GM03348 (cell line): Measurements from ENCODE around the gene PIGM.
"Not testable (repeated sequence)": the region's sequence is repeated elsewhere in the genome, so short reads cannot be mapped to it uniquely, and the experiment has no call there.

ENCODE experiments used
- DNase-seq: peaks from one replicate; pipeline ENCODE4 v3.0.0; 2012; ENCODE audit warnings: low spot score

PIGM gene

DNA sequence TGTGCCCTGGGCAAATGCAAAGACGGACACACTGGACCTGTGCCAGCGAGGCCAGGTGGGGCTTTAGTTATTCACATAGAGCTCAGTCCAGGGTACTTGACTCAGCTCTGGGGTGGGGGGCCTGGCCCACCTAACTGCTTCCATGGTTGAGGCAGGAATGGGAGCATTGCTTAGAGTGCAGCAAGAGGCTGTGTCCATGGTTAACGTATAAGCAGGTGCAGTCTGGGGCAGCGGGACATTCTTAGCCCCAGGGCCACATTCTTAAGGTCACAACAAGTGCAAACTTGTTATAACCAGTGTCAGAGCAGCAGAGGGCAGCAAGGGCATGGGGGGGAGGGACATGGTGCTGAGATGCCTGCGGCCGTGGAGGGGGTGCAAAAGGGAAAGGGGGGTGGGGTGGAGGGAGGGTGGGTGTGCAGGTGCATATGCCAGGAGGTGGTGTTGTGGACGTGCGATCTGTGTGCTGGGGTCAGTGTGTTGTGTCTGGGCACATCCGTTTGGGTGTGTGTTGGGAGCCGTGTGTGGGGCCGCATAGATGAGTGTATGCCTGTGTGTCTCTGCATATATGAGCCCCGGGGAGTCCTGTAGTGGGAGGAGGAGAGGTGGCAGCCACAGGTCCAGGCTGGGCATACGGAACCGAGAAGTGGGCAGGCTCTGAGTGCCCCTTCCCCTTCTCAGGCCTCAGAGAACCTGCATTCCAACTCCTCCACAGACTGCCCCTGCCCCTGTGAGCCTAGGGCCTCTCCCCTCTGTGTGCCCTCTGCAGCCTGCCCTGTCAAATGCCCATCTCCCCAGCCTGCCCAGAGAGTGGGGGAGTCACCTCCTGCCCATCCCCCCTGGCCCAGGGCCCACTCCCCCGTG, 29.8 kb upstream of the PIGM start:
- DNase-seq = no peak

DNA sequence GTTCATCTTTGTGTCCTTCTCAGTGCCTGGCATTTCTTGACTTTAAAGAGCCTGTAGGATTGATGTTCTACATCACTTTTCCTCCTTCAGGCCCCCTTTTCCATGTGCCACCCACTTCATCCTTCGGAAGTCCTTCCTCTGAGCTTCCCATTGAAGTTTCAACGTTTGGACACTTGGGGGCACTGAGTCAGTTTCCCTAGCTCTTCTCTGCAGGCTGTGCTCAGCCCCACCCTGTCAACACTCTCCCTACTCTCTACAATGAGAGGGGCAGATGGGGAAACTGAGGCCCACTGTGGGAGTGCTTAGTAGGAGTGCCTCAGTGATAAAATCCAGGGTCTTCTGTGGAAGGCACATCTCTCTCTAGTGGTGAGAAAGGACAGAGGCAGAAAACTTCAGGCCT, 26.3 kb upstream of the PIGM start:
- peak; percentile 43 for DNase-seq

DNA sequence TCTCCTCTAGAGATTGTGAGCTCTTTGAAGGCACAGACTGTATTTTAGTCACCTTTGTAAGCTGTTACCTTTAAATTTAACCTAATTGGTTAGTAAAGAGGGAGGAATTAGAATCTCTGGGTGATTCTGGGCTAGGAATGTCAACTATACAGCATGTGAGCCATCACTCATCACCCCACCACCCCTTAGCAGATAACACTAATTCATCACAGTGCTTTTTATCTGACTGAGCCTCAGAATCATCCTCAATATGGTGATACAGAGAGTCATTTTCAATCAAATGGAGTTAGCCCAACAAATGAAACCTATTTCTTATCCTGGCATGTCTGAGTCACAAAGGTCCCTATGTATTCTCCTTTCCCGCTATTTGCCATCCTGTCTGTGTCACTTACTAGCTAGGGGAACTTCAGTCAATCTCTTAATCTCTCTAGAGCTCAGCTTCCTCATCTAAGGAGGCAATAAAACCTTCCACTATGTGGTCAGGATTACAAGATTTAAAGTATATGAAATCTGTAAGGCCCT, 24.9 kb upstream of the PIGM start:
- DNase-seq = no peak

DNA sequence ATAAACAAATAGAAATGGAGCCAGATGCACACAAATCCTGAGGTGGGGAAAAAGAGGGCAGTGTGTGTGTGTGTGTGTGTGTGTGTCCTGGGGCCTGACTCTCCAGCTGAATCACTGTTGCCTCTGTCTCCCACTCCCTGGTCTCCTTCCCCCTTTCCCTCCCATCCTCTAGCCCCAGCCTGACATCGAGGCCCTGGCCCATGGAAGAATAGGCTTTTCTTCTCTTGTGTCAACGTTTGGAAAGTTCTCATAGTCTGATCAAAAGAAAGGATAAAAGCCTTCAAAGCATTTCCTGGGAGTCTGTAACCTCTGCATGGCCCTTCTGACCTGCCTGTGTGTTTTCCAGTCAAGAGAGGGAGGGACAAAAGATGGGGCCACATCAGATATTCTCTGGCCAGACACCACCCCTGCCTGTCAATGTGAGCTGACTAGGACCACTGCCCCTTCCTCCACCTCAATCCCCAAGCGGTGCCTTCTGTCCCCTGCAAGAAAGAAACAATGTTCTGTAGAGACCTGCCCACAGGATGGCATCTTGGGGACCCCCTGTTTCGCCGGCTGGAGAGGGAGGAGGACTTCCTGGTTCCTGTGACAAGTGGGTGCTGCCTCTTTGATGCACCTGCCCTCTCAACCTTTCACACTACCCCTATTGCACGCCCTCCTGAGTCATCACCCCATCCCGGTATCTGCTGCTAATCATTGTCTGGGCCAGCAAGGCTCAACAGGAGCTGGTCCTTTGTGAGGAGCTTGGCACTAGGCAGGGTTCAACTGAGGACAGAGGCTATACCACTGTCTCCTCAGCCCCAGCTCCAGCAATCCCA, 22.0 kb upstream of the PIGM start:
- no peak for DNase-seq

DNA sequence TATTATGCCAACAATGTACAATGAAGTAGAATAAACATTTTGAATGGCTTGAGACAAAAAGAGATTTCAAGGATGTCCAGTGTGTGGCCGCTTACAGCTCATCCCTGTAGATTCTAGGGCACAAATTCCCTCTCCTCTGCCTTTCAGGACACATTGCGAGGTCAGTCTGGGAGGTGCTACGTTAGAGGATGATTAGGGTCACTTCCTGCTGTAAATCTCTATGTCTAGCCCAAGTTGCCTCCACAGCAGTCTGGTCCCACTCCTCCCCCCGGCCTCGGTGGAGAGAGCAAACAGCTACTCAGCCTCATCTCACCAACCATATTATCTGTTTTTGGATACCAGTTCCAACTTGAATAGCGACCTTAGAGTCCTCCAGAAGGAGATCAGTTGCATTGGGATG, 21.1 kb upstream of the PIGM start:
- DNase-seq = no peak

DNA sequence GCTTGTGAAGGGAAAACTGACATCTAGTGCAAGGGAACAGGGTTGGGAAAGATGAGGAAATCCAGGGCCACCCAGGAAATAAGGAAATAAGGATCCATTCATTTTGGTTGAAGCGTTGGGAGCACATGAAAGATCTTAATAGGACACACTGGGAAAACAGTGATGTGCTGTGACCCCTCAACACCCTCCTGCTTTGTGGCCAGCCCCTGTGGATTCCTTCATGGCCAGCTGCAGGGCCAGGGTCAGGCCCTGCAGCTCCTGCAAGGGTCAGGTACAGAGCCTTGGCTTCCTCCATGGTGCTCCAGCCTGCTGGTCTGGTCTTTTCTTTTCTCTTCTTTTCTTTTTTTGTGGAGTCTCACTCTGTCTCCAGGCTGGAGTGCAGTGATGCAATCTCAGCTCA, 18.8 kb upstream of the PIGM start:
- no peak for DNase-seq

DNA sequence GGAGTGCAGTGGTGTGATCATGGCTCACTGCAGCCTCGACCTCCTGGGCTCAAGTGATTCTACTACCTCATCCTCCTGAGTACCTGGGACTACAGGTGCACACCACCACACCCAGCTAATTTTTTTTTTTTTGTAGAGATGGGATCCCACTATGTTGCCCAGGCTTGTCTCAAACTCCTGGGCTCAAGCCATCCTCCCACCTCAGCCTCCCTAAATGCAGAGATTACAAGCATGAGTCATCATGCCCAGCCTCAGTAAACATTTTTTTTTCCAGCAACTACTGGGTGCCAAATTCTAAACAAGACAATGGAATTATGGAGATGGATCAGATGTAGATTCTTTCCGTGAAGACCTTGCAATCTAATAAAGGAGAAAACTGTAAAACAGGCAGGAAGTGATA, 18.4 kb upstream of the PIGM start:
- not testable (repeated sequence) for DNase-seq

DNA sequence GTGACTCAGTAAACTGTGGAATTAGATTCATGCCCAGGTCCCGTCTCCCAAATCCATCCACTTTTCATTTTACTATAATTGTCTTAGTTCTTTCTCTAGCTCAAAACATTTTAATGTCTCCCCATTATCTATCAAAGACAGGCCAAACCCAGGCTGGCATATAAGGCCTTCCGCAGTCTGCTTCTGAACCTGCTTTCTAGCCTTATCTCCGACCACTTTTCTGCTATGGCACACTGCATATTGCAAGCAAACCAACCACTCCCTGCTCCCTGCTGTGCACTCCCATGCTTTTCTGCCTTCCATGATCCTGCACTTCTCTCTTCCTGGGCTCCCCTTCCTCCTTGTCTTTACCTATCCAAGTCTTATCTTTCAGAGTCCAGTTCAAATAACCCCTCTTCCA, 17.3 kb upstream of the PIGM start:
- no peak for DNase-seq

DNA sequence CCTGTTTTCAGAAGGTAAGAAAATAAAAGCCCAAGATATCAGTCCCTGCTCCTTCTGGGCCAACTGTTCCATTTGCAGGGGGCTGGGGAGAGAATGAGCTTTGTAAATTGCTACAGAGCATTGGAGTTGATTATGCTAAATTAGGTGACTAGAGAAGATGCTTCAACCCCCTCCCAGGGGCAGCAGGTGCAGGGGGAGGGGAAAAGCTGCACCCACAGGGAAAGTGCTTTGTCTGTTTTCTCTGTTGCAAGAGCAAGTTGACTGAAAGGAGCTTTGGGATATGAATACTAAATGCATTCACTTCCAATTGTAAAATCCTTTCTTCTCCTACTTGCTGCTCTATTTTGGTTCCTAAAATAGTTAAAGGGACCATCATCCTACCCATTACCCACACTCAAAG, 16.5 kb upstream of the PIGM start:
- DNase-seq = no peak

DNA sequence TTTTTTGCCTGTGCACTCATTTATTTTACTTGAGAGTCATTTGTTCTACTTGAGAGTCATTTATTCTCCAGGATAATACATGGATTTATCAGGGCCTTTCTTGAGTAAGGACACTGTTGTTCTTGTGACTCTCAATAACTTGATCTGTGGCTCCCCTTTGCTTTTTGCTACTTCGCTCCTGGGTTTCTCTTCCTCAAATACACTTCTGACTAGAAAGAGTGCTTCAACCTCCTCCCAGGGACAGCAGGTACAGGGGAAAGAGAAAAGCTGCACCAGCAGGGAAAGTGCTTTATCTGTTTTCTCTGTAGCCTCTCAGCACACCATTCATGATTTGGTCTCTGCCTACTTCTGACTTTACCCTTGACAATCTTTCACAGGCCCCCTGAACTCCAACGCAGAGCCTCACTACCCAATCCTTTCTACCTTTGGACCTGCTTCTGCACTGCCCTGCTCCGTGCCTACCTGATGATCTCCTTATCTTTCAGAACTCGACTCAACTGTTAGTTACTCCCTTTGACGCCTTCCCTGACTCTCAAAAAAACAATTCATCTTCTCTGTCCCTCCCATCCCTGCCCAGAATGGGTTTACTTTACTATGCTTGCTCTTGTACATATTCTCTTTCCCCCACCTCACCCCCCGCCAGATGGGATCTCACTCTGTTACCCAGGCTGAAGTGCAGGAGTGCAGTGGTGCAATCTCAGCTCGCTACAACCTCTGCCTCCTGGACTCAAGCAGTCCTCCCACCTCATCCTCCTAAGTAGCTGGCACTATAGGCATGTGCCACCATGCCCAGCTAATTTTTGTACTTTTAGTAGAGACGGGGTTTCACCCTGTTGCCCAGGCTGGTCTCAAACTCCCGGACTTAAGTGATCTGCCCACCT, 15.6 kb upstream of the PIGM start:
- DNase-seq = no peak

DNA sequence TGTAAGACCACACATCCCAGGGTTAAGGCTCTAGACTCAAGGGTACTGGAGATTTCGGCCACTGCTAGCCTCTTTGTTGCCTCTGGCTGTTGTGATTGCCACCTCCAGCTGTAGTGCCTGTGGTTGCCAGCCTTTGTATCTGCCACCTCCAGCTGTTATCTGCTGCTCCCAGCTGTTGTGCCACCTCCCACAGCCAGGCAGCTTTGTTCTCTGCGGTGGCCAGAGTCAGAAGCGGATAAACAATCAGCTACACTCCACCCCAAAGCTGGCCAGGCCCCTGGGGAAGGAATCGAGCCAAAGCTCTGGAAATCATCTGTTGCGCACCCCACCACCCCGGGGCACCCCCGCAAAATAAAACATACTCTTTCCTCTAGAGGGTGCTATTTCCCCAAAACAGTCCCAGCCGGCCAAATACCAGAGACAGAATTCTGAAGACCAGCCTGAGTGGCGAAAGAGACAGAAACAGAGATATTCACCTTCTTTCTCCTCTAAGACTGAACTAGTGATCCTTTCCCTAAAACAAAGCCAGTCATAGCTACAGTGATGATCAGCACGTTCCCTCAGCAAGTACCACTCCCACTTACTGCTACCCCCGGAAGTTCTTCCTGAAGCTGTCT, 14.8 kb upstream of the PIGM start:
- peak; percentile 85 for DNase-seq

DNA sequence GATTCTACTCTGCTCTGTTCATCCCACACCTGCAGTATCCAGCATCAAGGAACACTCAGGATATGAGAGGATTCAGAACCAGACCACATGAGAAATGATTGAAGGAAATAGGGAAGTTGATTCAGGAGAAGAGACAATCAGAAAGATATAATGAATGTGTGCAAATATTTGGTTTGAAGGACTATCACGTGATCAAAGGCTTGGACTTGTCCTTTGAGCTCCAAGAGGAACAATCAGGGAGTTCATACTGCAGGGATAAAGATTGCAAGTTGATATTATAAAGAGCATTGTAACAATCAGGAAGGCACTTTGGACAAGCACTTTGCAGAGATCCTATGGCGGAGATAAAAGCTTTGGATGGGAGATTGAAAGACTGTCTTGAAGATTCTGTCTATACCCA, 13.9 kb upstream of the PIGM start:
- no peak for DNase-seq

DNA sequence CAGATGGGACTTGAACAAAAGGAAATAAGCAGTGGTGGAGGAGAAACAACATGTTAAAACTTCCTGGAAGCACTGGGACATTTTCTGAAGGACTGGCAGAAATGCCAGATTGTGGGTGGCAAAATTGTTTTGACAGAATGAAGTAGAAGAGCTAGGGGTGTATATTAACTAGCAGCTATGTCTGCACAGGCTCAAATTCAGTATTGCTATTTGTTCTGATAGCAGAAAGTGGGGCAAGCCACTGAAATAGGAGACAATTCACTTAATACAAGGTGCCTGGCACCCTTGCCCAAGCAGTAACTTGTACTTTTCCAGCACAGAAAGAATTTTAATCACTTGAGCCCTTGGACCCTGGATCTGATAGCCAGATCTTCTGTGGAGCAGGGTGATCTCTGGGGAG, 11.8 kb upstream of the PIGM start:
- DNase-seq = no peak

DNA sequence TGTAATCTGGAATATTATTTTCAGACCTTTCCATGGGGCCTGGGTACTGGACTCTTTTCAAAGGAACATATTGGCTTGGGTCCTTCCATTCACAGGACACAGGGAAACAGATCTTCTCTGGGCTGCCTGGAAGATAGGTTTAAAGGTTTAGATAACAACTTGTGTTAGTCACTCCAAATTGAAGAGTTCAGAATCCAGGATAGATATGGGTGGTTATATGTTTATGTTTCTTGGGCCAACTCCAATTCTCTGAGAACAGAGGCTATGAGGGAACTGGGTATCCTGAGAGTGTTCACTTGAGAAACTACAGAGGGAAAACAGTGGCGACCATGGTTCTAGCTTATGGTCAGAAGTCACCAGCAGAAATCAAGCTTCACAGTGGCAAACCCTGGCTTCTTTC, 8.7 kb upstream of the PIGM start:
- DNase-seq = no peak

DNA sequence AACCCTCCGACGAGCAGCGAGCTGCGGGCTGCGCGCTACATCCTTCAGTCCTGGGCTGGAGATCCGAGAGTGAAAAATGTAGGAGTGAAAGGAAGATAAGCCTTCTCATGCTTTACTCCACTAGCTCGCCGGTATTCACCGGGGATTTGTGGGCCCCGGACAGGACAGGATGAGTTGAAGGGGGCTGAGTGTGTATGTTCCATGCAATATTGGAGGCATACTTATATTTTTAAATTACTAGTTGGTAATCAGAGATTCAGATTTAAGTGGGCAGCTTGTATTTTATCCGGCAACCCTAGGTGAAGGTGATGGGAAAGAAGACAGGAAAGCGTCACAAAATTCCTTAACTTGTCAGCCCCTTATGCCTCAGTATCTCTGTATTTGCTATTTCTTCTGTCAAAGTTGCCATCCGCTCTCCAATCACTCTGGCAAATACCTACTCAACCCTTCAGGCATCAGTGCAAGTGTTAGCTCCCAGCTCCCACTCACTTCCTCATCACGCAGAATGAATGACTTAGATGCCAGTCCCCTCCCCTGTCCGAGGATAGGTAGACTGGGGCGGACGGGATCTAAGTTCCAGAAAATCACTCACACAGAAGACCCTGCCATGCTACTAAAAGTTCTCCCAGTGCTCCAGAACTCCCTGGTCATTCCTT, 503 bp upstream of the PIGM start:
- DNase-seq = peak; percentile 14

DNA sequence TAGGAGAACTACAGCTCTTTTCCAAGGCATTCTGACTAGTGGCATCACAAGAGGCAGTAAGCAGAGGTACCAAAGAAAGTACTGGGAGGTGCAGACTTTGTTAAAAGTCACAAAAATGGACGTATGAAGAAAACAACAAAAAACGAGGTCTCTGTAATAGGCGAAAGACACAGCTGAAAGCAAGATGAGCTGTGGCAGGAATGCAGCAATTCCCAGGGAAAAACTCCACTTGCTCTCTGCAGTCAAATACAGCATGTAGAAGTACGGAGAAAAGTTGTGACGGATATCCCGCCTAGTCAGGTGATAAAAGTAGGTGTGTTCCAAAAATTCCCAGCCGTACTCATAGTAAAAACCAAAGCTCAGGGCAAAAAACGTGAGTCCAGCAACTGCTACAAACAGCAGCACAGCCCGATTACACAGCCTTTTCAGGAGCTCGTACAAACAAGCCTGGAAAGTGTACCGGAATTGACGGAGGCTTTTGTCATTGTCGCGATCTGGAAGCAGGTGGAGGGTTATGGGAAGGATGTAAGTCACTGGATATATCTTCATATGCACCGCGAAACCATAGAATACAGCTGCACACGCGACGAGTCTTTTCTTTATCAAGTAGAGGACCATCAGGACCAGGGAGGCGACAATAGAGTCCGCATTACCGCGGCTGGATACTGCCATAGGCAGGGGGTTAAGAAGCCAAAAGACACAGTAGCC, 979 bp downstream of the PIGM start:
- peak; percentile 13 for DNase-seq

DNA sequence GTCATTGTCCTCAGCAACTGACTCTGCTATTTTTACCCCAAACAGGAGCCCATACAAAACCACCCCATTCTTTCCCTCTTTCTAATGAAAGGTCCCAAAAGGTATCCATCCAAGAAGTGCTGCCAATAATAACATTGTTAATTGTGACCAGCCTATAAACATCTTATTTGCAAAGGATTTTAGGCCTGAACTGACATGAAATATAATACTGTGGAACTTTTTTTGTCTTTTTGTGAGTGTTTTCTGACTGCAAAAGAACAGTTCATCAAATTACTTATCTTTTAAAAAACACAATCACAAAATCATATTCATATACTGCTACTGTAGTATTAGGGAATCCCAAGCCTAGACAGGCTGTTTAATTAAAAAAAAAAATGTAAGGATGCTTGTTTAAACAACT, 3.4 kb downstream of the PIGM start:
- DNase-seq = no peak

DNA sequence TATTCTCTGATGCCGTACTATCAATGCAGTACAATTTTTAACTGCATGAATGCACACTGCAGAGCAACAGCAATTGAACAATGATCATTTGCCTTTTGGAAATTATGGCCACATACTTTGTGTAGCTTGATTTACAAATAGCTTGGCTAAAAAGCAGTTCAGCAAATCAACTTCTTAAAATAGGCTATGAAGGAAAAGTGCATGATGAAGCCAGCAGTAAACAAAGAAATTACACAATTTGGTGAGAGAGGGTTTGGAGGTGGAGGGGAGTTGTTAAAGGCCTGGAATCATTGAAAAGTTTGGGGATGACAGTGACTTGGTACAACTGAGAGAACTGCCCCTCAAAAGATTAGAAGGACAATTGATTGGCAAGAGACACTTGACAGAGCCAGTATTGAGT, 6.5 kb downstream of the PIGM start:
- no peak for DNase-seq

DNA sequence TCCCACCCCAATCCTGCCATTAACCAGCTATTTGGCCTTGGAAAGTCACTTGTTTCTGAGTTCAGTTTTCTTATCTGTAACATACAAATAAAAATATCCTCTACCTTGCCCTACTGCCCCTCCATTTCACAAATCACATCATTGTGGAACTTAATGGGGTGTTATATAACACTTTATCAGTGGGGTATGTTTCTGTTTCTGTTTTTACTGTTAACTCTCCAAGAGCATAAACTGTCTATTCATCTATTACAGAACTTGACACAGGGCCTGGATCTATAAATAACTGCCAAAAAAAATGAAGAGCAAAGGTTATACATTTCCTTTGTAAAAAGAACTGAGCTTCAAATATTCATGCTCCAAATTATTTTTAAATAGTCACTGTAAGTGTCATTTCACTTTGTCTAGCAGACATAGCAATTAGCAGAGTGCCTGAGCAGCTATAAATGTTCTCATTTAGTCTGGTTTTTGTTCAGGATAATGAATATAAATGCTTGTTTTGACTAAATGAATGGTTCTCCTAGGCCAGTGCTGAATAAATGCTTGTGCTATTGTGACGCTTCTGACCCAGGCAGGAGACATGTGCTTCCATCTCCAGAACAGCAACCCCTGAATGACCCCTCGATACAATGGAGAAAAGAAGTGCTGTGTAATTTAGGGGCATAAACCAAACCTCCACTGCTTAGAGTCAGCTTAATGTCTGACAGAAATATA, 7.4 kb downstream of the PIGM start:
- DNase-seq = no peak
